HepG2 (cell line): Measurements from ENCODE around the gene MTHFD1L. TPM values are rescaled to one million over a fixed set of nuclear protein-coding genes. Genes with fewer than 3 reads are reported as not detected.

ENCODE experiments used
- ELK4 ChIP-seq: sonication (generic); formaldehyde crosslinking; IDR thresholded peaks from 2 replicates; pipeline ENCODE4 v1.9.0; 2021; ENCODE audit warnings: missing genetic modification reagents, borderline replicate concordance
- ERF ChIP-seq: IDR thresholded peaks from 2 replicates; pipeline ENCODE4 v1.6.1; 2018; ENCODE audit warnings: missing biosample characterization, missing genetic modification reagents
- GABPA ChIP-seq, 2 experiments: IDR thresholded peaks; 2 replicates each; pipeline ENCODE4 v1.6.1; 2011 to 2016; ENCODE audit warnings: low read depth in 2 of 2, low read length in 1 of 2, missing biosample characterization in 1 of 2, missing genetic modification characterization in 1 of 2
- GTF3A ChIP-seq: sonication (generic); formaldehyde crosslinking; conservative IDR thresholded peaks from 2 replicates; pipeline ENCODE4 v1.4.0; 2020; ENCODE audit warnings: mild to moderate bottlenecking, missing genetic modification reagents
- HNF4A ChIP-seq: sonication (generic); formaldehyde crosslinking; IDR thresholded peaks from 2 replicates; pipeline ENCODE4 v1.4.0; 2020; ENCODE audit warnings: missing genetic modification reagents
- PREB ChIP-seq: sonication (generic); formaldehyde crosslinking; IDR thresholded peaks from 2 replicates; pipeline ENCODE4 v1.4.0; 2020; ENCODE audit warnings: missing genetic modification reagents
- REST ChIP-seq, 2 experiments: IDR thresholded peaks; 2 replicates each; pipeline ENCODE4 v1.6.1; 2011 to 2012; ENCODE audit warnings: low read length in 2 of 2, borderline replicate concordance in 1 of 2, low read depth in 1 of 2, mild to moderate bottlenecking in 1 of 2, moderate library complexity in 1 of 2
- SMAD9 ChIP-seq: sonication (generic); formaldehyde crosslinking; IDR thresholded peaks from 2 replicates; pipeline ENCODE4 v1.5.1; 2020; ENCODE audit warnings: mild to moderate bottlenecking, missing genetic modification reagents
- SUZ12 ChIP-seq: fragments of 150-350 bp; IDR thresholded peaks from 2 replicates; pipeline ENCODE4 v1.6.1; 2014; ENCODE audit warnings: low read depth, low read length
- ZBTB14 ChIP-seq: sonication (generic); formaldehyde crosslinking; IDR thresholded peaks from 2 replicates; pipeline ENCODE4 v1.4.0; 2020; ENCODE audit warnings: missing genetic modification reagents
- ZBTB7B ChIP-seq: sonication (generic); formaldehyde crosslinking; IDR thresholded peaks from 2 replicates; pipeline ENCODE4 v1.4.0; 2020; ENCODE audit warnings: missing genetic modification reagents
- polyA plus RNA-seq, 8 experiments: library from polyadenylated mRNA; depleted of rRNA in 3 of 8; stranded (reverse) in 7 of 8; unstranded in 1 of 8; fragments of >200 nt; fragmentation: Illumina TruSeq in 4 of 8; extraction: Trizol in 4 of 8; gene quantifications; 2 replicates each; pipeline versions ENCODE4 v1.2.1 to v1.2.3, GENCODE V29; 2011 to 2016; ENCODE audit warnings: low read depth in 4 of 8, missing spikeins in 1 of 8, mixed read lengths in 1 of 8; ENCODE audit not compliant: insufficient read depth in 1 of 8
- total RNA-seq, 5 experiments: library from RNA; depleted of rRNA; stranded (reverse); fragments of >200 nt; fragmentation: Illumina TruSeq; extraction: Trizol; gene quantifications; 2 replicates each; pipeline ENCODE4 v1.2.3, GENCODE V29; 2016; ENCODE audit warnings: low read depth in 1 of 5
- TF ChIP-seq, protein P1 (sequence below): sonication (generic); formaldehyde crosslinking; IDR thresholded peaks from 2 replicates; pipeline ENCODE4 v1.4.0; 2020; ENCODE audit warnings: missing genetic modification reagents, borderline replicate concordance

MTHFD1L gene
- total and polyA plus RNA-seq, 2 of the 13 experiments (the other 11 are each of a cell fraction or from before 2014, with no cell fraction given): 24.0 to 39.6 TPM

GRCh38 chr6:151069641-151070040, 204.1 kb downstream of the MTHFD1L start (continued):
- TF ChIP-seq GABPA (IDR thresholded peaks at IDR 0.05; ENCODE audit: low read depth, low read length) (no peak), GABPA (CRISPR knock-in tag; IDR thresholded peaks at IDR 0.05; ENCODE audit: low read depth) (no peak), SUZ12 (no peak), ZBTB7B (CRISPR knock-in tag) (peak; percentile 80; the same call in 1 of the 2 replicates), ERF (CRISPR knock-in tag) (no peak), SMAD9 (CRISPR knock-in tag) (no peak), REST (IDR thresholded peaks at IDR 0.05; ENCODE audit: borderline replicate concordance in 1 of 2, low read depth in 1 of 2, low read length in 2 of 2) (no peak), GTF3A (no peak), ZBTB14 (CRISPR knock-in tag) (no peak), PREB (CRISPR knock-in tag) (no peak), ELK4 (no peak), HNF4A (peak; percentile 21; the same call in 1 of the 2 replicates)
- TF ChIP-seq, protein P1, sequence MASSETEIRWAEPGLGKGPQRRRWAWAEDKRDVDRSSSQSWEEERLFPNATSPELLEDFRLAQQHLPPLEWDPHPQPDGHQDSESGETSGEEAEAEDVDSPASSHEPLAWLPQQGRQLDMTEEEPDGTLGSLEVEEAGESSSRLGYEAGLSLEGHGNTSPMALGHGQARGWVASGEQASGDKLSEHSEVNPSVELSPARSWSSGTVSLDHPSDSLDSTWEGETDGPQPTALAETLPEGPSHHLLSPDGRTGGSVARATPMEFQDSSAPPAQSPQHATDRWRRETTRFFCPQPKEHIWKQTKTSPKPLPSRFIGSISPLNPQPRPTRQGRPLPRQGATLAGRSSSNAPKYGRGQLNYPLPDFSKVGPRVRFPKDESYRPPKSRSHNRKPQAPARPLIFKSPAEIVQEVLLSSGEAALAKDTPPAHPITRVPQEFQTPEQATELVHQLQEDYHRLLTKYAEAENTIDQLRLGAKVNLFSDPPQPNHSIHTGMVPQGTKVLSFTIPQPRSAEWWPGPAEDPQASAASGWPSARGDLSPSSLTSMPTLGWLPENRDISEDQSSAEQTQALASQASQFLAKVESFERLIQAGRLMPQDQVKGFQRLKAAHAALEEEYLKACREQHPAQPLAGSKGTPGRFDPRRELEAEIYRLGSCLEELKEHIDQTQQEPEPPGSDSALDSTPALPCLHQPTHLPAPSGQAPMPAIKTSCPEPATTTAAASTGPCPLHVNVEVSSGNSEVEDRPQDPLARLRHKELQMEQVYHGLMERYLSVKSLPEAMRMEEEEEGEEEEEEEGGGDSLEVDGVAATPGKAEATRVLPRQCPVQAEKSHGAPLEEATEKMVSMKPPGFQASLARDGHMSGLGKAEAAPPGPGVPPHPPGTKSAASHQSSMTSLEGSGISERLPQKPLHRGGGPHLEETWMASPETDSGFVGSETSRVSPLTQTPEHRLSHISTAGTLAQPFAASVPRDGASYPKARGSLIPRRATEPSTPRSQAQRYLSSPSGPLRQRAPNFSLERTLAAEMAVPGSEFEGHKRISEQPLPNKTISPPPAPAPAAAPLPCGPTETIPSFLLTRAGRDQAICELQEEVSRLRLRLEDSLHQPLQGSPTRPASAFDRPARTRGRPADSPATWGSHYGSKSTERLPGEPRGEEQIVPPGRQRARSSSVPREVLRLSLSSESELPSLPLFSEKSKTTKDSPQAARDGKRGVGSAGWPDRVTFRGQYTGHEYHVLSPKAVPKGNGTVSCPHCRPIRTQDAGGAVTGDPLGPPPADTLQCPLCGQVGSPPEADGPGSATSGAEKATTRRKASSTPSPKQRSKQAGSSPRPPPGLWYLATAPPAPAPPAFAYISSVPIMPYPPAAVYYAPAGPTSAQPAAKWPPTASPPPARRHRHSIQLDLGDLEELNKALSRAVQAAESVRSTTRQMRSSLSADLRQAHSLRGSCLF: no peak
